ENCODE data around the gene SAMD4A.

- TF ChIP-seq, protein P1, sequence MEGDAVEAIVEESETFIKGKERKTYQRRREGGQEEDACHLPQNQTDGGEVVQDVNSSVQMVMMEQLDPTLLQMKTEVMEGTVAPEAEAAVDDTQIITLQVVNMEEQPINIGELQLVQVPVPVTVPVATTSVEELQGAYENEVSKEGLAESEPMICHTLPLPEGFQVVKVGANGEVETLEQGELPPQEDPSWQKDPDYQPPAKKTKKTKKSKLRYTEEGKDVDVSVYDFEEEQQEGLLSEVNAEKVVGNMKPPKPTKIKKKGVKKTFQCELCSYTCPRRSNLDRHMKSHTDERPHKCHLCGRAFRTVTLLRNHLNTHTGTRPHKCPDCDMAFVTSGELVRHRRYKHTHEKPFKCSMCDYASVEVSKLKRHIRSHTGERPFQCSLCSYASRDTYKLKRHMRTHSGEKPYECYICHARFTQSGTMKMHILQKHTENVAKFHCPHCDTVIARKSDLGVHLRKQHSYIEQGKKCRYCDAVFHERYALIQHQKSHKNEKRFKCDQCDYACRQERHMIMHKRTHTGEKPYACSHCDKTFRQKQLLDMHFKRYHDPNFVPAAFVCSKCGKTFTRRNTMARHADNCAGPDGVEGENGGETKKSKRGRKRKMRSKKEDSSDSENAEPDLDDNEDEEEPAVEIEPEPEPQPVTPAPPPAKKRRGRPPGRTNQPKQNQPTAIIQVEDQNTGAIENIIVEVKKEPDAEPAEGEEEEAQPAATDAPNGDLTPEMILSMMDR (IDR thresholded peaks at IDR 0.05): no peak
- no peak for TF ChIP-seq POLR2A (IDR thresholded peaks at IDR 0.05)
These were observed 168.0 kb downstream of the SAMD4A start for GRCh38 chr14:54734966-54735365.
